ENCODE results near the gene PDLIM7.

The PDLIM7 gene

GRCh38 chr5:177433658-177434217 lies 63.7 kb downstream of the PDLIM7 start:
- no peaks in the 10 kb centered on the region for H3K27me3 Mint-ChIP-seq
- CTCF ChIA-PET: interaction anchor here (1.0 to 14.5 kb wide), 4 partner anchors 20 to 43 kb away, joined by 3 to 172 read pairs (median 47); partner anchors contain the start of genes F12 and PFN3
- no peaks in the 10 kb centered on the region for H3K9me3 Mint-ChIP-seq
- peak overlapping the region; percentile 15 for H3K4me3 Mint-ChIP-seq
- peaks cover 90% of the 10 kb centered on the region for H3K4me1 Mint-ChIP-seq
- peaks cover 87% of the 10 kb centered on the region for H3K36me3 Mint-ChIP-seq
- DNase-seq: no peak
- peak overlapping the region; percentile 85 for H3K27ac Mint-ChIP-seq
